ENCODE measurements around the gene PLS1. TPM values are rescaled to one million over a fixed set of nuclear protein-coding genes. Genes with fewer than 3 reads are reported as not detected.
"Not testable (repeated sequence)": the region's sequence is repeated elsewhere in the genome, so short reads cannot be mapped to it uniquely, and the experiment has no call there.

PLS1 gene
- total RNA-seq, 2 experiments from 2014 or later: 4.0 to 7.2 TPM

DNA sequence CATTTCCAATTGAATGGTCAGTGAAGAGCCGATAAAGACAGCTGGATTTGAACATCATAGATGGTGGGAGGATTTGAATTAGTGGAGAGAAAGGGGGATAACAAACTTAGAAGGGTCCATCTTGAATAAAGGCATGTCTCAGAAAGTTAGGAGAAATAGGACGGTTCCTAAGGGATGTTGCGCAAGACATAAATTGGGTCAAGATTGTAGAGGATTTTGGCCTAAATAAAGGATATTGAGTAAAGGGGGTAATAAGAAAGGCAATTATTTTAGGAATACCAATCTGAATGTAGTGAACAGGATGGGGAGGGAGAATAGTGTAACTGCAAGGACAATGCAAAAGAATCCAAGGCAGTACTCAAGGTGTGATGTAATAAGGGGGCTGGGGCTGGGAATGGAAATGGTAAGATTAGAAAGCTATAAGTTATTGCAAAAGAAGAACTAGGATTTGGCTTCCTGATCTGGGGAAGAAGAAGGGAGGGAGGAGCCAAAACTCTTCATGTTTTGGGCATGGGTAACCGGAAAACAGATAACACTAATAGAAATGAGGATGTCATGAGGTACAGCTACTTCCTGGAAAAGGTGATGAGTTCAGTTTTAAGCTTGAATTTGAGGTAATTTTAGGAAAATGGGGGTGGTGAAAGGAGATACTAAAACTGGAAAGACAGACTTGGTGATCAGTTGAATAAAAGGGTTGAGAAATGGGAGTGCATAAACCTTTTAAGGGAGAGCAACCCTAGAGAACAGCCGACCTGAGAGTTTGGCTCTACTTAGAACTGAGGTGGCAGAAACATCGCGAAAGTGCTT is 110.3 kb downstream of the PLS1 start:
- no peaks in the 10 kb centered on the region for H3K9me2 ChIP-seq (ENCODE audit: insufficient read depth, low read length)
- H2AFZ ChIP-seq (ENCODE audit: low read length): no peak overlapping the region
- H3K9me3 ChIP-seq (ENCODE audit: low read length): no peaks in the 10 kb centered on the region
- no peak overlapping the region for H3K27ac ChIP-seq (ENCODE audit: low read depth, low read length, poor library complexity, severe bottlenecking)
- no peak for TF ChIP-seq EZH2phosphoT487 (IDR thresholded peaks at IDR 0.05; ENCODE audit: borderline replicate concordance, low read depth, low read length)
- no peak for TF ChIP-seq CTCF (conservative IDR thresholded peaks at IDR 0.05; ENCODE audit: low read length)
- ChIA-PET POLR2A (interaction anchor here (0.6 kb wide), 2 partner anchors 107 to 261 kb away, joined by 3 to 6 read pairs; no protein-coding TSS in a partner anchor), CTCF (ENCODE audit: unreplicated experiment) (no interaction called here)
- H3K4me3 ChIP-seq (ENCODE audit: low read depth, low read length, poor library complexity, severe bottlenecking): no peak overlapping the region
- intact Hi-C loops (cut with micrococcal nuclease; ENCODE audit: unreplicated experiment): no loop called here
- H3K4me2 ChIP-seq (ENCODE audit: low read length): no peak overlapping the region
- H4K20me1 ChIP-seq (ENCODE audit: insufficient read depth, low read length): no peaks in the 10 kb centered on the region
- BruUV-seq (replicated peaks): no TSS peak
- no peaks in the 10 kb centered on the region for H3K36me3 ChIP-seq (ENCODE audit: insufficient read depth, low read length)
- no peak for DNase-seq (ENCODE audit: low spot score)
- no peaks in the 10 kb centered on the region for H3K4me1 ChIP-seq (ENCODE audit: insufficient read depth, low read length, poor library complexity, severe bottlenecking)
- H3K79me2 ChIP-seq (ENCODE audit: insufficient read depth, low read depth, low read length): no peaks in the 10 kb centered on the region

- H3K4me1 ChIP-seq (ENCODE audit: insufficient read depth, low read length, poor library complexity, severe bottlenecking): no peaks in the 10 kb centered on the region
- H3K27ac ChIP-seq (ENCODE audit: low read depth, low read length, poor library complexity, severe bottlenecking): no peak overlapping the region
- no peaks in the 10 kb centered on the region for H3K9me2 ChIP-seq (ENCODE audit: insufficient read depth, low read length)
- H3K36me3 ChIP-seq (ENCODE audit: insufficient read depth, low read length): no peaks in the 10 kb centered on the region
- H3K4me3 ChIP-seq (ENCODE audit: low read depth, low read length, poor library complexity, severe bottlenecking): no peak overlapping the region
- TF ChIP-seq EZH2phosphoT487 (IDR thresholded peaks at IDR 0.05; ENCODE audit: borderline replicate concordance, low read depth, low read length) (no peak), CTCF (conservative IDR thresholded peaks at IDR 0.05; ENCODE audit: low read length) (no peak)
- intact Hi-C loops (cut with micrococcal nuclease; ENCODE audit: unreplicated experiment): no loop called here
- H3K4me2 ChIP-seq (ENCODE audit: low read length): no peak overlapping the region
- CTCF ChIA-PET (ENCODE audit: unreplicated experiment): no interaction called here
- H3K79me2 ChIP-seq (ENCODE audit: insufficient read depth, low read depth, low read length): no peaks in the 10 kb centered on the region
- no peak overlapping the region for H2AFZ ChIP-seq (ENCODE audit: low read length)
- BruUV-seq (replicated peaks): no TSS peak
- DNase-seq (ENCODE audit: low spot score): no peak
- no peaks in the 10 kb centered on the region for H4K20me1 ChIP-seq (ENCODE audit: insufficient read depth, low read length)
- no peaks in the 10 kb centered on the region for H3K9me3 ChIP-seq (ENCODE audit: low read length)
- POLR2A ChIA-PET: no interaction called here
Observed at GRCh38 chr3:142709207-142709606, 113.0 kb downstream of the PLS1 start.

GRCh38 chr3:142714882-142715281 is 118.7 kb downstream of the PLS1 start:
- BruUV-seq (replicated peaks); H3K4me3 ChIP-seq (ENCODE audit: low read depth, low read length, poor library complexity, severe bottlenecking); POLR2A ChIA-PET; H4K20me1 ChIP-seq (ENCODE audit: insufficient read depth, low read length); H2AFZ ChIP-seq (ENCODE audit: low read length); H3K4me2 ChIP-seq (ENCODE audit: low read length); H3K9me3 ChIP-seq (ENCODE audit: low read length); H3K36me3 ChIP-seq (ENCODE audit: insufficient read depth, low read length); CTCF ChIA-PET (ENCODE audit: unreplicated experiment); intact Hi-C loops (cut with micrococcal nuclease; ENCODE audit: unreplicated experiment); H3K79me2 ChIP-seq (ENCODE audit: insufficient read depth, low read depth, low read length); H3K4me1 ChIP-seq (ENCODE audit: insufficient read depth, low read length, poor library complexity, severe bottlenecking); DNase-seq (ENCODE audit: low spot score); H3K9me2 ChIP-seq (ENCODE audit: insufficient read depth, low read length); H3K27ac ChIP-seq (ENCODE audit: low read depth, low read length, poor library complexity, severe bottlenecking): not testable (repeated sequence)

Data from OCI-LY7 (cell line).